HepG2 (cell line): ENCODE results near the gene AHSG.

Source experiments
- BRCA1 ChIP-seq: sonication (generic); formaldehyde crosslinking; IDR thresholded peaks from 2 replicates; pipeline ENCODE4 v1.4.0; 2020; ENCODE audit warnings: missing genetic modification reagents
- ELF1 ChIP-seq: sonication (generic); formaldehyde crosslinking; IDR thresholded peaks from 2 replicates; pipeline ENCODE4 v1.4.0; 2020; ENCODE audit warnings: missing genetic modification reagents
- HNF4A ChIP-seq: sonication (generic); formaldehyde crosslinking; IDR thresholded peaks from 2 replicates; pipeline ENCODE4 v1.4.0; 2020; ENCODE audit warnings: missing genetic modification reagents
- YY1 ChIP-seq: IDR thresholded peaks from 2 replicates; pipeline ENCODE4 v1.6.1; 2011; ENCODE audit warnings: low read length, low read depth, moderate library complexity, mild to moderate bottlenecking; ENCODE audit not compliant: insufficient read depth, insufficient replicate concordance
- ZNF619 ChIP-seq: sonication (generic); formaldehyde crosslinking; IDR thresholded peaks from 2 replicates; pipeline ENCODE4 v1.4.0; 2020; ENCODE audit warnings: mild to moderate bottlenecking, missing genetic modification reagents

DNA sequence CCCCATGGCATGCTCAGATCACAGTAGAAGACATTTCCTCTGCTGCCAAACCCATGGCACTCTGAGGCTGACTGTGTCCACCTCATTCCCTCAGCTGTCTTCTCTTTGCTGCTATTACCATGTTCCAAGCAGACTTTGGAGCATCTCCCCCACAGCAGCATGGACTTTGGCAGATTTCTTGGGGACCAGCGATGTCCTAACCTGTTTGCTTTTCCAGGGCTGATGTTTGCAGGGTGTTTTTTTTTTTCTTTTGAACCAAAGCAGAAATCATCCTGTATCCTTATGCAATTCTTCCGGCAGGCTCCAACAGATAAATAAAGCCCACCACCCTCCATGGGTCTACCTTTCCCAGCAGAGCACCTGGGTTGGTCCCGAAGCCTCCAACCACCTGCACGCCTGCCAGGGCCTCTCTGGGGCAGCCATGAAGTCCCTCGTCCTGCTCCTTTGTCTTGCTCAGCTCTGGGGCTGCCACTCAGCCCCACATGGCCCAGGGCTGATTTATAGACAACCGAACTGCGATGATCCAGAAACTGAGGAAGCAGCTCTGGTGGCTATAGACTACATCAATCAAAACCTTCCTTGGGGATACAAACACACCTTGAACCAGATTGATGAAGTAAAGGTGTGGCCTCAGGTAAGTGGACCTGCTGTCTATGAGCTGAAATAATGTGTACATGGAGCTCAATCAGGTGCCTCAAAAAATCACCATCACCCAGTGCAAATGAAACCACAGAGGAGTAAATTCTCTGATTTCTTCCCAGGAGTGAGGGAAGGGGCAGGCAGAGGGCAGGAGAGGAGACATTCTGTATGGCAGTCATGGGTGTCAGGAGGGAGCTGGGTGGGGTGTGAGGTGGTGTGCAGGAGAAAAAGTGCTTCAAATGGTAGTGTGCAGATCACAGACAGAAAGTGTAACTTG is at the start of gene AHSG:
- TF ChIP-seq ELF1 (peak; percentile 68), HNF4A (CRISPR knock-in tag) (peak; percentile 100), ZNF619 (CRISPR knock-in tag) (0 out of 2 replicates have a peak, but pooled peaks have one; percentile 32), BRCA1 (peak; percentile 24; the same call in 1 of the 2 replicates), YY1 (peak; percentile 77)
